Loucy (cell line): ENCODE data around the gene DDX42.

ENCODE experiments used
- H2AFZ ChIP-seq: fragments of 200-600 bp; sonication (generic); 2 replicates; pipeline ENCODE4 v1.6.0; 2016; ENCODE audit warnings: antibody characterized with exemption, mild to moderate bottlenecking, low read length, moderate library complexity
- H3F3A ChIP-seq: fragments of 200-600 bp; 2 replicates; pipeline ENCODE4 v1.6.0; 2016; ENCODE audit warnings: antibody characterized with exemption, low read depth, mild to moderate bottlenecking
- H3K27me3 ChIP-seq: fragments of 200-600 bp; sonication (generic); 2 replicates; pipeline ENCODE4 v1.6.1; 2014; ENCODE audit warnings: low read length, mild to moderate bottlenecking; ENCODE audit not compliant: insufficient read depth, poor library complexity, severe bottlenecking
- H3K36me3 ChIP-seq: fragments of 200-600 bp; sonication (generic); 2 replicates; pipeline ENCODE4 v1.6.1; 2016; ENCODE audit warnings: low read length; ENCODE audit not compliant: insufficient read depth
- H3K4me1 ChIP-seq: fragments of 200-600 bp; sonication (generic); 2 replicates; pipeline ENCODE4 v1.5.1; 2014; ENCODE audit warnings: low read length, mild to moderate bottlenecking; ENCODE audit not compliant: insufficient read depth, poor library complexity, severe bottlenecking
- H3K4me2 ChIP-seq: fragments of 200-600 bp; sonication (generic); 2 replicates; pipeline ENCODE4 v1.6.0; 2014; ENCODE audit warnings: antibody characterized with exemption, low read length, low read depth, mild to moderate bottlenecking; ENCODE audit not compliant: poor library complexity, severe bottlenecking
- H3K4me3 ChIP-seq: fragments of 200-600 bp; sonication (generic); 2 replicates; pipeline ENCODE4 v1.5.1; 2014; ENCODE audit warnings: low read length, mild to moderate bottlenecking, mixed read lengths; ENCODE audit not compliant: poor library complexity, severe bottlenecking
- H3K79me2 ChIP-seq: fragments of 200-600 bp; sonication (generic); 2 replicates; pipeline ENCODE4 v1.6.1; 2014; ENCODE audit warnings: low read length; ENCODE audit not compliant: insufficient read depth
- H3K9ac ChIP-seq: fragments of 200-600 bp; sonication (generic); 2 replicates; pipeline ENCODE4 v1.6.0; 2014; ENCODE audit warnings: mild to moderate bottlenecking, low read depth, low read length, moderate library complexity; ENCODE audit not compliant: poor library complexity, severe bottlenecking
- H3K9me2 ChIP-seq: fragments of 200-600 bp; sonication (generic); replicated peaks from 2 replicates; pipeline ENCODE4 v1.6.1; 2016; ENCODE audit warnings: low read depth, low read length, mixed read lengths
- H3K9me3 ChIP-seq: fragments of 200-600 bp; sonication (generic); 2 replicates; pipeline ENCODE4 v1.6.1; 2014; ENCODE audit warnings: mild to moderate bottlenecking, antibody characterized with exemption, low read length, low read depth; ENCODE audit not compliant: insufficient read depth
- H4K20me1 ChIP-seq: fragments of 200-600 bp; sonication (generic); 2 replicates; pipeline ENCODE4 v1.6.0; 2014; ENCODE audit warnings: antibody characterized with exemption, low read length, mild to moderate bottlenecking; ENCODE audit not compliant: insufficient read depth, poor library complexity, severe bottlenecking
- EZH2phosphoT487 ChIP-seq: fragments of 200-600 bp; IDR thresholded peaks from 2 replicates; pipeline ENCODE4 v1.6.1; 2018; ENCODE audit warnings: antibody characterized with exemption, mild to moderate bottlenecking, moderate library complexity, borderline replicate concordance
- TF ChIP-seq, protein P1 (sequence below): fragments of 200-600 bp; sonication (generic); conservative IDR thresholded peaks from 2 replicates; pipeline ENCODE4 v1.5.1; 2014; ENCODE audit warnings: mild to moderate bottlenecking, antibody characterized with exemption, low read length

Gene DDX42

DNA sequence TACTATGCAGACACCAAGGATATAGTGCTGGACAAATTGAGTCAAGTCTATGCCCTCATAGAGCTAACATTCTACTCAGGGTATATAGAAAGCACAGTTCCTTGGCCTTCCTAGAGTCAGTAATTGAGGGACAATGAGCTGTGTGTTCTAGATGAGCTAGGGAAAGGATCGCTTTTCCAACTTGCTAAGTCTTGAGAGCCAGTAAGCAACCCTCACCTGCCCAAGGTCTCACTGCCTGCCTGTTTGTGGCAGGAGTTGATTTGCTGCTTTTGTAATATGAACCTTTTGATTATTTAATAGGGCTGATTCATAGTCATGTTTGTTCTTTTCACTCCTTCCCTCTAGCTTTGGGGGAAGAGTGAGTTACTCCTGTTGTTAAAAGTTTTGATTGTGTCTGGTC is 6.5 kb downstream of the DDX42 start:
- H3K9me2 ChIP-seq, result no peaks in the 10 kb centered on the region
- H3K27me3 ChIP-seq, result no peaks in the 10 kb centered on the region
- no peaks in the 10 kb centered on the region for H3F3A ChIP-seq
- H2AFZ ChIP-seq, result no peak overlapping the region
- peaks cover 17% of the 10 kb centered on the region; the same call in 1 of the 2 replicates for H3K36me3 ChIP-seq
- H3K9ac ChIP-seq, result peak overlapping the region; percentile 14
- H3K79me2 ChIP-seq, result peaks cover 99% of the 10 kb centered on the region
- H3K4me2 ChIP-seq, result peak overlapping the region; percentile 93
- H3K4me3 ChIP-seq, result peak overlapping the region; percentile 56
- TF ChIP-seq, protein P1, sequence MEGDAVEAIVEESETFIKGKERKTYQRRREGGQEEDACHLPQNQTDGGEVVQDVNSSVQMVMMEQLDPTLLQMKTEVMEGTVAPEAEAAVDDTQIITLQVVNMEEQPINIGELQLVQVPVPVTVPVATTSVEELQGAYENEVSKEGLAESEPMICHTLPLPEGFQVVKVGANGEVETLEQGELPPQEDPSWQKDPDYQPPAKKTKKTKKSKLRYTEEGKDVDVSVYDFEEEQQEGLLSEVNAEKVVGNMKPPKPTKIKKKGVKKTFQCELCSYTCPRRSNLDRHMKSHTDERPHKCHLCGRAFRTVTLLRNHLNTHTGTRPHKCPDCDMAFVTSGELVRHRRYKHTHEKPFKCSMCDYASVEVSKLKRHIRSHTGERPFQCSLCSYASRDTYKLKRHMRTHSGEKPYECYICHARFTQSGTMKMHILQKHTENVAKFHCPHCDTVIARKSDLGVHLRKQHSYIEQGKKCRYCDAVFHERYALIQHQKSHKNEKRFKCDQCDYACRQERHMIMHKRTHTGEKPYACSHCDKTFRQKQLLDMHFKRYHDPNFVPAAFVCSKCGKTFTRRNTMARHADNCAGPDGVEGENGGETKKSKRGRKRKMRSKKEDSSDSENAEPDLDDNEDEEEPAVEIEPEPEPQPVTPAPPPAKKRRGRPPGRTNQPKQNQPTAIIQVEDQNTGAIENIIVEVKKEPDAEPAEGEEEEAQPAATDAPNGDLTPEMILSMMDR, result no peak
- no peak for TF ChIP-seq EZH2phosphoT487
- peaks cover 73% of the 10 kb centered on the region for H3K4me1 ChIP-seq
- H3K9me3 ChIP-seq, result no peaks in the 10 kb centered on the region
- H4K20me1 ChIP-seq, result peaks cover 93% of the 10 kb centered on the region

DNA sequence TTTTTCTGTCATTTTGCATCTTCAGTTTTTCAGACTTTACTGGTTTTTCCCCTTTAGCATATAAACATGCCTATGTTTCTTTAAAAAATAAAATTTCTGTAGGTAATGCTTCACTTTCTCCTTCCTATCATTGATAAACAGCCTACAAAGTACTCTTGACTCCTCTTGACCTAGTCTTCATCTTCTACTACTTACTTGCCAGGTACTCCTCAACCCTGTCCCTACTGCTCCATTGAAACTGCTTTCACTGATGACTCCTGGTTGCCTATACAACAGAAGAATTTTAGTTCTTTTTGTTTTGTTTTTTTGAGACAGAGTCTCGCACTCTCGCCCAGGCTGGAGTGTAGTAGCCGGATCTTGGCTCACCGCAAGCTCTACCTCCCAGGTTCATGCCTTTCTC is 7.0 kb downstream of the DDX42 start:
- Histone ChIP-seq H2AFZ (no peak overlapping the region), H3K79me2 (peaks cover 99% of the 10 kb centered on the region), H3K9me3 (no peaks in the 10 kb centered on the region), H4K20me1 (peaks cover 93% of the 10 kb centered on the region), H3K4me3 (peak overlapping the region; percentile 56), H3F3A (no peaks in the 10 kb centered on the region), H3K27me3 (no peaks in the 10 kb centered on the region), H3K4me2 (peak overlapping the region; percentile 93), H3K9me2 (no peaks in the 10 kb centered on the region), H3K36me3 (peaks cover 21% of the 10 kb centered on the region; the same call in 1 of the 2 replicates), H3K9ac (peak overlapping the region; percentile 14), H3K4me1 (peaks cover 69% of the 10 kb centered on the region)
- TF ChIP-seq EZH2phosphoT487, result no peak
- TF ChIP-seq, protein P1, result no peak

DNA sequence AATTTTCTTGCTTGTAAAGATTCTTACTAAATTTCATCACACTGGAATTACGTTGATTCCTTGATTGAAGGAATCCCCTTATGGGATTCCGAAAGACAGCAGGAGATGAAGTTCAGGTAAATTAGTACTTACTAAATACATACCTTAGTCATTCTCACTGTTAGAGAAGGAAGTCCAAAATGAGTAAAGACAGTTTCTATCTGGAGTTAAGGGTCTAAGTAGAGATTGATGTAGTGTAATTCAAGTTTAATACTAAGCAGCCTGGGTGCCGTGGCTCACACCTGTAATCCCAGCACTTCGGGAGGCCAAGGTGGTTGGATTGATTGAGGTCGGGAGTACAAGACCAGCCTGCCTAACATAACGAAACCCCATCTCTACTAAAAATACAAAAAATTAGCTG is 9.6 kb downstream of the DDX42 start:
- no peak overlapping the region for H2AFZ ChIP-seq
- H3F3A ChIP-seq, result no peaks in the 10 kb centered on the region
- TF ChIP-seq EZH2phosphoT487, result no peak
- TF ChIP-seq, protein P1, result no peak
- peaks cover 34% of the 10 kb centered on the region; the same call in 1 of the 2 replicates for H3K36me3 ChIP-seq
- no peak overlapping the region for H3K4me3 ChIP-seq
- H3K79me2 ChIP-seq, result peaks cover 99% of the 10 kb centered on the region
- peaks cover 46% of the 10 kb centered on the region for H3K4me1 ChIP-seq
- H3K9ac ChIP-seq, result peak overlapping the region; percentile 9
- H4K20me1 ChIP-seq, result peaks cover 81% of the 10 kb centered on the region
- H3K9me2 ChIP-seq, result no peaks in the 10 kb centered on the region
- H3K27me3 ChIP-seq, result no peaks in the 10 kb centered on the region
- H3K4me2 ChIP-seq, result peak overlapping the region; percentile 42
- no peaks in the 10 kb centered on the region for H3K9me3 ChIP-seq
